GM18861 (cell line): Measurements from ENCODE around the gene SLC39A3.

Experiments used
- ATAC-seq: cut with Tn5 transposase; IDR thresholded peaks from one replicate; pipeline ENCODE4 v1.9.1; 2021; ENCODE audit not compliant: unreplicated experiment

Gene SLC39A3

DNA sequence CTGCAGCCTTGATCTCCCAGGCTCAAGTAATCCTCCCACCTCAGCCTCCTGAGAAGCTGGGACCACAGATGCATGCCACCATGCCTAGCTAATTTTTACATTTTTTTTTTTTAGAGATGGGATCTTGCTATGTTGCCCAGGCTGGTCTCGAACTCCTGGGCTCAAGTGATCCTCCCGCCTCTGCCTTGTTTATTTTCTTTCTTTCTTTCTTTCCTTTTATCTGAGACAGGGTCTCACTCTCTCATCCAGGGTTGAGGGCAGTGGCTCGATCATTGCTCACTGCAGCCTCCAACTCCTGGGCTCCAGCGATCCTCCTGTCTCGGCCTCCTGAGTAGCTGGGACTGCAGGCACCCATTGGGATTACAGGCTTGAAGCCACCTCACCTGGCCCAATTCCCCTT, 33.6 kb downstream of the SLC39A3 start:
- ATAC-seq = no peak

DNA sequence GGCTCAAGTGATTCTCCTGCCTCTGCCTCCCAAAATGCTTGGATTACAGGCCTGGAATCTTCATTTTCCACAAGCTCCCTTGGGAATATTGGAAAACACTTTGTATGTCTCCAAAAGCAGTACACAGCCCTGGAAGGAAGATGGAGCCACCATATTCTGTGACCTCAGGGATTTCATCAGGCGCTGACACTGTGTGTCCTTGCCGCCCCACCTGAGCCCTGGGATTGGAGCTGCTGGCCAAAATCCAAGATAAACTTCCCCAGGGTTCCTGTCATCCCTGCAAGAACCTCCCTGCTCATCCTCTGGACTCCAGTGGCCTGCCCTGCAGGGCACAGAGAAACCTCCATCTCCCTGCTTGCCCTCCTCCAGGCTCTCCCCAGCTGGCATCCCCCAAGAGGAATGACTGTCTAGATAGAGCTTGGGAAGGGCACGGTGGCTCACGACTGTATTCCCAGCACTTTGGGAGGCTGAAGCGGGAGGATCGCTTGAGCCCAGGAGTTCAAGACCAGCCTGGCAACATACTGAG, 36.1 kb downstream of the SLC39A3 start:
- no peak for ATAC-seq

DNA sequence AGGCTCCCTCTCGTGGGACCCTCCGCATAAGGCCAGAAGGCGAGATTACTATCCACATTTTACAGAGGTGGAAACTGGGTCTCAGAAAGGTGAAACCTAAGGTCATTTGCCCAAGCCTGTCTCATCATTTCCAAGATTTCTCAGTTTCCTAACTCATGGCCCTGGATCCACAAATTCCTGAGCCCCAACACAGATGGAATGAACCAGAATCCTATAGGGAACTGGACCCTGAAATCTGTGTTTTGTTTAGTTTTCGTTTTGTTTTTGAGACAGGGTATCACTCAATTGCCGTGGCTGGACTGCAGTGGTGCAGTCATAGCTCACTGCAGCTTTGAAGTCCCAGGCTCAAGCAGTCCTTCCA, 36.8 kb downstream of the SLC39A3 start:
- no peak for ATAC-seq

- ATAC-seq = peak; percentile 42
These were observed 37.4 kb downstream of the SLC39A3 start, which contains the start of gene GNG7 for GRCh38 chr19:2702170-2703076. TSS of gene GNG7 (minus strand) at chr19:2702694. CDS start at chr19:2520688, 182,006 bp downstream.

DNA sequence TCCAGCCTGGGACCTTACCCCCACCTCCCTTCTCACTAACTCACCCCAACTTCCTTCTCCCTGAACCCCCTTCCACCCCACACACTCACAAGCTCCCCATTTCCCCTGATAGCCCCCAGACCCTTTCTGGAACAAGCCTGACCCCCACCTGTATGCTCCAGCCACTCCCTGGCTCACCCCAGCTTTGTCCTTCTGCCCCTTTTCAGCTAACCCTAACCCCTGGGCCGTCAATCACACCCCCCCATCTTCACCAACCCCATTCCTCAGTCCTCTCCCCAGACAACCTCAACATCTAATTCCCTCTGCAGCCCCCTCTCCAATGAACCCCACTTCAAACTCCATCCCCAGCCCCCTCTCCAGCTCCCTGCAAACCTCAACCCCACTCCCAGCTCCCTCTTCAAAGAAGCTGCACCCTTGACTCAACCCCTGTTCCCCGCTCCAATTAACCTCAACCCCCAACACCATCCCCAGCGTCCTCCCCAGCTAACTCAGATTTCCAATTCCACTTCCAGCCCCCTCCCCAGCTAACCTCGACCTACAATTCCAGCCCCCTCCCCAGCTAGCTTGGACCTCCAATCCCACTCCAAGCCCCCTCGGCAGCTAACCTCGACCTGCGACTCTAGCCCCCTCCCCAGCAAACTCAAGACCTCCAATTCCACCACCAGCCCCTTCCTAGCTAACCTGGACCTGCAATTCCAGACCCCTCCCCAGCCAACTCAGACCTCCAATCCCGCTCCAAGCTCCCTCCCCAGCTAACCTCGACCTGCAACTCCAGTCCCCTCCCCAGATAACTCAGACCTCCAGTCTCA, 38.3 kb downstream of the SLC39A3 start:
- no peak for ATAC-seq

- ATAC-seq = no peak
These were observed 39.0 kb downstream of the SLC39A3 start for GRCh38 chr19:2700660-2701360.

- no peak for ATAC-seq
These were observed 40.2 kb downstream of the SLC39A3 start for GRCh38 chr19:2699413-2700140.

GRCh38 chr19:2694196-2694595, 45.6 kb downstream of the SLC39A3 start:
- ATAC-seq = no peak

- no peak for ATAC-seq
These were observed 46.2 kb downstream of the SLC39A3 start for GRCh38 chr19:2693492-2694160.

GRCh38 chr19:2691951-2692350, 47.9 kb downstream of the SLC39A3 start:
- ATAC-seq = no peak

GRCh38 chr19:2690856-2691255, 49.0 kb downstream of the SLC39A3 start:
- ATAC-seq = no peak

DNA sequence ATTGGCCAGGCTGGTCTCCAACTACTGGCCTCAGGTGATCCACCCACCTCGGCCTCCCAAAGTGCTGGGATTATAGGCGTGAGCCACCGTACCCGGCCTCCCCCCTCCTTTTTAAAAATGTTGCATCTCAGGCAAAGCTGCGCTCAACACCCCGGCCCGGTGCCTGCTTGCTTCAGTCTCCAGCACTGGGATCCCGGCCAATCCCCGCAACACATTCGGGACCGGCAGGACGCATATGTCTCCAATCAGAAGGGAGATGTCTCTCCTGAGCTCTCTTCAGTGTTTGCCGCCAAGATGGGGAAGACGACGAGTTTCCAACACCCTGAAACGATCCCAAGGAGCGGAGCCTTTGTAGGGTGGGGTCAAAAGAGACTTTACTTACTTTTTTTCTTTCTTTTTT, 53.5 kb downstream of the SLC39A3 start:
- no peak for ATAC-seq

DNA sequence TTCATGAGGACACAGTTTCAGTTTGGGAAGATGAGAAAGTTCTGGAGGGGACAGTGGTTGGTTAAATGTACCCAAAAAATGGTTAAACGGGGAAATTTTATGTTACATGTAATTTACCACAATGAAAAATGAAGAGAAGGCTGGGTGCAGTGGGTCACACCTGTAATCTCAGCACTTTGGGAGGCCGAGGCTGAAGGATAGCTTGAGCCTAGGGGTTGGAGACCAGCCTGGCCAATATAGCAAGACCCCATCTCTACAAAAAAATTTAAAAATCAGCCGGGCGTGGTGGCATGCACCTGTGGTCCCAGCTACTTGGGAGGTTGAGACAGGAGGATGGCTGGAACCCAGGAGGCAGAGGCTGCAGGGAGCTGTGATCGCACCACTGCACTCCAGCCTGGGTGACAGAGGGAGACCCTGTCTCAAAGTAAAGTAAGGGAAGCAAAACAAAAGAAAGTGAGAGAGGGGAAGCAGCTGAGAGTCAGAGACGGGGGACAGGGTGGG, 54.6 kb downstream of the SLC39A3 start:
- no peak for ATAC-seq

- ATAC-seq = no peak
These were observed 56.3 kb downstream of the SLC39A3 start for GRCh38 chr19:2683430-2684003.
